HepG2 (cell line): ENCODE measurements around the gene CRAT. TPM values are rescaled to one million over a fixed set of nuclear protein-coding genes. Genes with fewer than 3 reads are reported as not detected.

Experiments
- CTCF ChIP-seq: sonication (generic); formaldehyde crosslinking; IDR thresholded peaks from 2 replicates; pipeline ENCODE4 v1.5.0; 2020; ENCODE audit warnings: mild to moderate bottlenecking, missing genetic modification reagents, moderate library complexity
- FOXA3 ChIP-seq: IDR thresholded peaks from 2 replicates; pipeline ENCODE4 v1.6.1; 2016; ENCODE audit warnings: missing genetic modification reagents, missing compliant biosample characterization
- FOXP4 ChIP-seq: sonication (generic); formaldehyde crosslinking; IDR thresholded peaks from 2 replicates; pipeline ENCODE4 v1.4.0; 2020; ENCODE audit warnings: missing genetic modification reagents
- GABPB1 ChIP-seq: IDR thresholded peaks from 2 replicates; pipeline ENCODE4 v1.6.1; 2016; ENCODE audit warnings: mild to moderate bottlenecking, missing genetic modification reagents, moderate library complexity, missing compliant biosample characterization
- GATAD1 ChIP-seq: IDR thresholded peaks from 2 replicates; pipeline ENCODE4 v1.6.1; 2016; ENCODE audit warnings: missing genetic modification reagents, missing compliant biosample characterization
- GATAD2A ChIP-seq: IDR thresholded peaks from 2 replicates; pipeline ENCODE4 v1.6.1; 2016
- KLF11 ChIP-seq: IDR thresholded peaks from 2 replicates; pipeline ENCODE4 v1.6.1; 2016; ENCODE audit warnings: missing compliant biosample characterization
- MZF1 ChIP-seq: sonication (generic); formaldehyde crosslinking; IDR thresholded peaks from 2 replicates; pipeline ENCODE4 v1.8.1; 2023; ENCODE audit warnings: mild to moderate bottlenecking, missing genetic modification reagents, borderline replicate concordance
- RAD21 ChIP-seq: fragments of 450-650 bp; formaldehyde crosslinking; IDR thresholded peaks from 2 replicates; pipeline ENCODE4 v1.5.0; 2020; ENCODE audit warnings: mild to moderate bottlenecking
- TIGD3 ChIP-seq: sonication (generic); formaldehyde crosslinking; IDR thresholded peaks from 2 replicates; pipeline ENCODE4 v1.5.1; 2020; ENCODE audit warnings: mild to moderate bottlenecking, missing genetic modification reagents, borderline replicate concordance
- ZNF143 ChIP-seq: sonication (generic); formaldehyde crosslinking; IDR thresholded peaks from 2 replicates; pipeline ENCODE4 v1.4.0; 2020; ENCODE audit warnings: missing genetic modification reagents
- ZNF253 ChIP-seq: sonication (generic); formaldehyde crosslinking; IDR thresholded peaks from 2 replicates; pipeline ENCODE4 v1.8.0; 2022; ENCODE audit warnings: mild to moderate bottlenecking, missing genetic modification reagents, borderline replicate concordance
- ZNF547 ChIP-seq: sonication (generic); formaldehyde crosslinking; IDR thresholded peaks from 2 replicates; pipeline ENCODE4 v1.5.1; 2020; ENCODE audit warnings: mild to moderate bottlenecking, missing genetic modification reagents
- ZNF614 ChIP-seq: IDR thresholded peaks from 2 replicates; pipeline ENCODE4 v1.6.1; 2018; ENCODE audit warnings: missing biosample characterization, missing genetic modification reagents, inconsistent platforms, borderline replicate concordance
- ZNF678 ChIP-seq: sonication (generic); formaldehyde crosslinking; IDR thresholded peaks from 2 replicates; pipeline ENCODE4 v1.4.0; 2020; ENCODE audit warnings: mild to moderate bottlenecking, missing genetic modification reagents
- polyA plus RNA-seq, 8 experiments: library from polyadenylated mRNA; depleted of rRNA in 3 of 8; stranded (reverse) in 7 of 8; unstranded in 1 of 8; fragments of >200 nt; fragmentation: Illumina TruSeq in 4 of 8; extraction: Trizol in 4 of 8; gene quantifications; 2 replicates each; pipeline versions ENCODE4 v1.2.1 to v1.2.3, GENCODE V29; 2011 to 2016; ENCODE audit warnings: low read depth in 4 of 8, missing spikeins in 1 of 8, mixed read lengths in 1 of 8; ENCODE audit not compliant: insufficient read depth in 1 of 8
- total RNA-seq, 5 experiments: library from RNA; depleted of rRNA; stranded (reverse); fragments of >200 nt; fragmentation: Illumina TruSeq; extraction: Trizol; gene quantifications; 2 replicates each; pipeline ENCODE4 v1.2.3, GENCODE V29; 2016; ENCODE audit warnings: low read depth in 1 of 5
- TF ChIP-seq, protein P1 (sequence below): IDR thresholded peaks from 2 replicates; pipeline ENCODE4 v1.6.1; 2016
- TF ChIP-seq, protein P2 (sequence below): IDR thresholded peaks from 2 replicates; pipeline ENCODE4 v1.6.1; 2016
- TF ChIP-seq, protein P3 (sequence below): sonication (generic); formaldehyde crosslinking; IDR thresholded peaks from 2 replicates; pipeline ENCODE4 v1.4.0; 2020; ENCODE audit warnings: missing genetic modification reagents
- TF ChIP-seq, protein P4 (sequence below): sonication (generic); formaldehyde crosslinking; IDR thresholded peaks from 2 replicates; pipeline ENCODE4 v1.4.0; 2020; ENCODE audit warnings: missing genetic modification reagents
- TF ChIP-seq, protein P5 (sequence below): IDR thresholded peaks from 2 replicates; pipeline ENCODE4 v1.6.1; 2016; ENCODE audit warnings: low read depth, borderline replicate concordance

Gene CRAT
- total and polyA plus RNA-seq, 2 of the 13 experiments (the other 11 are each of a cell fraction or from before 2014, with no cell fraction given), result 26.1 to 26.6 TPM

- TF ChIP-seq, protein P1, sequence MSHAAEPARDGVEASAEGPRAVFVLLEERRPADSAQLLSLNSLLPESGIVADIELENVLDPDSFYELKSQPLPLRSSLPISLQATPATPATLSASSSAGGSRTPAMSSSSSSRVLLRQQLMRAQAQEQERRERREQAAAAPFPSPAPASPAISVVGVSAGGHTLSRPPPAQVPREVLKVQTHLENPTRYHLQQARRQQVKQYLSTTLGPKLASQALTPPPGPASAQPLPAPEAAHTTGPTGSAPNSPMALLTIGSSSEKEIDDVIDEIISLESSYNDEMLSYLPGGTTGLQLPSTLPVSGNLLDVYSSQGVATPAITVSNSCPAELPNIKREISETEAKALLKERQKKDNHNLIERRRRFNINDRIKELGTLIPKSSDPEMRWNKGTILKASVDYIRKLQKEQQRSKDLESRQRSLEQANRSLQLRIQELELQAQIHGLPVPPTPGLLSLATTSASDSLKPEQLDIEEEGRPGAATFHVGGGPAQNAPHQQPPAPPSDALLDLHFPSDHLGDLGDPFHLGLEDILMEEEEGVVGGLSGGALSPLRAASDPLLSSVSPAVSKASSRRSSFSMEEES (CRISPR knock-in tag), result peak; percentile 64; the same call in 1 of the 2 replicates
- peak; percentile 73 for TF ChIP-seq FOXA3
- no peak for TF ChIP-seq KLF11
- peak; percentile 65; the same call in 1 of the 2 replicates for TF ChIP-seq FOXP4 (CRISPR knock-in tag)
- TF ChIP-seq GATAD2A (CRISPR knock-in tag), result peak; percentile 83
- peak; percentile 53; the same call in 1 of the 2 replicates for TF ChIP-seq ZNF614
- TF ChIP-seq RAD21 (CRISPR knock-in tag), result no peak
- TF ChIP-seq MZF1, result no peak
- TF ChIP-seq, protein P2, sequence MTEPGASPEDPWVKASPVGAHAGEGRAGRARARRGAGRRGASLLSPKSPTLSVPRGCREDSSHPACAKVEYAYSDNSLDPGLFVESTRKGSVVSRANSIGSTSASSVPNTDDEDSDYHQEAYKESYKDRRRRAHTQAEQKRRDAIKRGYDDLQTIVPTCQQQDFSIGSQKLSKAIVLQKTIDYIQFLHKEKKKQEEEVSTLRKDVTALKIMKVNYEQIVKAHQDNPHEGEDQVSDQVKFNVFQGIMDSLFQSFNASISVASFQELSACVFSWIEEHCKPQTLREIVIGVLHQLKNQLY (CRISPR knock-in tag), result no peak
- no peak for TF ChIP-seq CTCF (CRISPR knock-in tag)
- no peak for TF ChIP-seq ZNF678 (CRISPR knock-in tag)
- no peak for TF ChIP-seq ZNF253 (CRISPR knock-in tag)
- no peak for TF ChIP-seq ZNF143
- TF ChIP-seq, protein P3, sequence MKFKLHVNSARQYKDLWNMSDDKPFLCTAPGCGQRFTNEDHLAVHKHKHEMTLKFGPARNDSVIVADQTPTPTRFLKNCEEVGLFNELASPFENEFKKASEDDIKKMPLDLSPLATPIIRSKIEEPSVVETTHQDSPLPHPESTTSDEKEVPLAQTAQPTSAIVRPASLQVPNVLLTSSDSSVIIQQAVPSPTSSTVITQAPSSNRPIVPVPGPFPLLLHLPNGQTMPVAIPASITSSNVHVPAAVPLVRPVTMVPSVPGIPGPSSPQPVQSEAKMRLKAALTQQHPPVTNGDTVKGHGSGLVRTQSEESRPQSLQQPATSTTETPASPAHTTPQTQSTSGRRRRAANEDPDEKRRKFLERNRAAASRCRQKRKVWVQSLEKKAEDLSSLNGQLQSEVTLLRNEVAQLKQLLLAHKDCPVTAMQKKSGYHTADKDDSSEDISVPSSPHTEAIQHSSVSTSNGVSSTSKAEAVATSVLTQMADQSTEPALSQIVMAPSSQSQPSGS (CRISPR knock-in tag), result peak; percentile 71
- TF ChIP-seq, protein P4, sequence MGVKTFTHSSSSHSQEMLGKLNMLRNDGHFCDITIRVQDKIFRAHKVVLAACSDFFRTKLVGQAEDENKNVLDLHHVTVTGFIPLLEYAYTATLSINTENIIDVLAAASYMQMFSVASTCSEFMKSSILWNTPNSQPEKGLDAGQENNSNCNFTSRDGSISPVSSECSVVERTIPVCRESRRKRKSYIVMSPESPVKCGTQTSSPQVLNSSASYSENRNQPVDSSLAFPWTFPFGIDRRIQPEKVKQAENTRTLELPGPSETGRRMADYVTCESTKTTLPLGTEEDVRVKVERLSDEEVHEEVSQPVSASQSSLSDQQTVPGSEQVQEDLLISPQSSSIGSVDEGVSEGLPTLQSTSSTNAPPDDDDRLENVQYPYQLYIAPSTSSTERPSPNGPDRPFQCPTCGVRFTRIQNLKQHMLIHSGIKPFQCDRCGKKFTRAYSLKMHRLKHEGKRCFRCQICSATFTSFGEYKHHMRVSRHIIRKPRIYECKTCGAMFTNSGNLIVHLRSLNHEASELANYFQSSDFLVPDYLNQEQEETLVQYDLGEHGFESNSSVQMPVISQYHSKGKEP, result no peak
- TF ChIP-seq ZNF547, result peak; percentile 19; the same call in 1 of the 2 replicates
- TF ChIP-seq, protein P5, sequence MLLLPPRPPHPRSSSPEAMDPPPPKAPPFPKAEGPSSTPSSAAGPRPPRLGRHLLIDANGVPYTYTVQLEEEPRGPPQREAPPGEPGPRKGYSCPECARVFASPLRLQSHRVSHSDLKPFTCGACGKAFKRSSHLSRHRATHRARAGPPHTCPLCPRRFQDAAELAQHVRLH (CRISPR knock-in tag), result 0 out of 2 replicates have a peak, but pooled peaks have one; percentile 53
- TF ChIP-seq GABPB1, result peak; percentile 28; the same call in 1 of the 2 replicates
- TF ChIP-seq GATAD1, result peak; percentile 43; the same call in 1 of the 2 replicates
- TF ChIP-seq TIGD3 (CRISPR knock-in tag), result no peak
These were observed 46.1 kb downstream of the CRAT start (continued) for GRCh38 chr9:129064499-129064908.
